Mesothelial cell of epicardium (in vitro differentiated cells): Measurements from ENCODE around the gene LGALS1. TPM values are rescaled to one million over a fixed set of nuclear protein-coding genes. Genes with fewer than 3 reads are reported as not detected.

ENCODE experiments used
- DNase-seq, 2 experiments: peaks; one replicate each; pipeline ENCODE4 v3.0.0; 2021; ENCODE audit warnings: low spot score in 2 of 2; ENCODE audit not compliant: unreplicated experiment in 2 of 2
- H3K27ac Mint-ChIP-seq: 2 replicates; pipeline ENCODE4 v1.8.0; 2021; ENCODE audit warnings: mixed read lengths
- H3K27me3 Mint-ChIP-seq: 2 replicates; pipeline ENCODE4 v1.8.0; 2021; ENCODE audit warnings: low read depth, mixed read lengths
- H3K36me3 Mint-ChIP-seq: 2 replicates; pipeline ENCODE4 v1.8.0; 2021; ENCODE audit warnings: mixed read lengths
- H3K4me1 Mint-ChIP-seq: 2 replicates; pipeline ENCODE4 v1.8.0; 2021; ENCODE audit warnings: mixed read lengths
- H3K4me3 Mint-ChIP-seq: 2 replicates; pipeline ENCODE4 v1.8.0; 2021; ENCODE audit warnings: mild to moderate bottlenecking, moderate library complexity, mixed read lengths
- H3K9me3 Mint-ChIP-seq: 2 replicates; pipeline ENCODE4 v1.8.0; 2021; ENCODE audit warnings: mixed read lengths
- CTCF ChIP-seq: fragments of 200-600 bp; sonication (generic); IDR thresholded peaks from one replicate; pipeline ENCODE4 v1.5.0; 2021; ENCODE audit warnings: antibody characterized with exemption; ENCODE audit not compliant: unreplicated experiment
- total RNA-seq: library from RNA; stranded (reverse); gene quantifications from 3 replicates; pipeline ENCODE4 v1.2.1, GENCODE V29; 2021

Gene LGALS1
- total RNA-seq, 1 donor from 2014 or later: 238 TPM

- H3K27me3 Mint-ChIP-seq: no peaks in the 10 kb centered on the region
- peaks cover 35% of the 10 kb centered on the region for H3K4me1 Mint-ChIP-seq
- no peak overlapping the region for H3K4me3 Mint-ChIP-seq
Observed at GRCh38 chr22:37636186-37636948, 39.1 kb upstream of the LGALS1 start.

GRCh38 chr22:37636949-37637273 lies 38.5 kb upstream of the LGALS1 start:
- Mint-ChIP-seq H3K4me1 (peaks cover 35% of the 10 kb centered on the region), H3K27me3 (no peaks in the 10 kb centered on the region), H3K4me3 (no peak overlapping the region), H3K9me3 (no peaks in the 10 kb centered on the region), H3K27ac (no peak overlapping the region), H3K36me3 (peaks cover 3% of the 10 kb centered on the region)
- DNase-seq: no peak
- no peak for TF ChIP-seq CTCF

More at GRCh38 chr22:37636186-37636948, 39.1 kb upstream of the LGALS1 start:
- H3K9me3 Mint-ChIP-seq: no peaks in the 10 kb centered on the region
- H3K27ac Mint-ChIP-seq: no peak overlapping the region
- no peak for TF ChIP-seq CTCF
- DNase-seq: no peak
- peaks cover 3% of the 10 kb centered on the region for H3K36me3 Mint-ChIP-seq

GRCh38 chr22:37638391-37639069 lies 36.9 kb upstream of the LGALS1 start:
- H3K9me3 Mint-ChIP-seq: no peaks in the 10 kb centered on the region
- H3K27ac Mint-ChIP-seq: peak overlapping the region; percentile 76
- peaks cover 3% of the 10 kb centered on the region for H3K36me3 Mint-ChIP-seq
- no peak for TF ChIP-seq CTCF
- DNase-seq: no peak
- peak overlapping the region; percentile 87 for H3K4me3 Mint-ChIP-seq
- no peaks in the 10 kb centered on the region for H3K27me3 Mint-ChIP-seq
- peaks cover 34% of the 10 kb centered on the region for H3K4me1 Mint-ChIP-seq

GRCh38 chr22:37639070-37639760 lies 36.2 kb upstream of the LGALS1 start, which contains the start of gene SH3BP1:
SH3BP1 (plus strand) TSS chr22:37639669; CDS start chr22:37639788, 119 bp downstream.
- no peaks in the 10 kb centered on the region for H3K9me3 Mint-ChIP-seq
- peak in 1 of 2 experiments; percentile 49 for DNase-seq
- no peaks in the 10 kb centered on the region for H3K27me3 Mint-ChIP-seq
- H3K4me3 Mint-ChIP-seq: peak within 1 kb of the TSS; percentile 87
- peaks cover 3% of the 10 kb centered on the region for H3K36me3 Mint-ChIP-seq
- H3K27ac Mint-ChIP-seq: peak within 1 kb of the TSS; percentile 91
- peaks cover 29% of the 10 kb centered on the region for H3K4me1 Mint-ChIP-seq
- TF ChIP-seq CTCF: no peak

- Mint-ChIP-seq H3K4me1 (peaks cover 21% of the 10 kb centered on the region), H3K4me3 (peak overlapping the region; percentile 87), H3K27me3 (no peaks in the 10 kb centered on the region), H3K36me3 (peaks cover 5% of the 10 kb centered on the region), H3K27ac (peak overlapping the region; percentile 91), H3K9me3 (no peaks in the 10 kb centered on the region)
- TF ChIP-seq CTCF: no peak
- DNase-seq: no peak
Observed at GRCh38 chr22:37639771-37640590, 35.5 kb upstream of the LGALS1 start.
